Right lobe of liver (tissue), 6 donors: ENCODE results near the gene HRH2. TPM values are rescaled to one million over a fixed set of nuclear protein-coding genes. Genes with fewer than 3 reads are reported as not detected.
"Not testable (repeated sequence)": the region's sequence is repeated elsewhere in the genome, so short reads cannot be mapped to it uniquely, and the experiment has no call there.

Experiments
- ATAC-seq, 4 donors: fragments of 200-7000 bp; cut with Tn5 transposase; one replicate each; pipeline ENCODE4 v1.9.1; 2020; ENCODE audit warnings: mild to moderate bottlenecking in 4 of 4, moderate library complexity in 4 of 4
- DNase-seq, 3 donors: peaks; one replicate each; pipeline ENCODE4 v3.0.0-alpha.2; 2020
- H3K27ac ChIP-seq, 3 donors: fragments of 200-600 bp; one replicate each; pipeline ENCODE4 v1.8.0; 2022
- H3K27me3 ChIP-seq, 2 donors: fragments of 200-600 bp; one replicate each; pipeline ENCODE4 v1.8.0; 2022
- H3K36me3 ChIP-seq, 4 donors: fragments of 200-600 bp; sonication (generic) in 1 of 4; one replicate each; pipeline versions ENCODE4 v1.5.1 to v1.8.0; 2017 to 2022; ENCODE audit warnings: control low read depth in 1 of 4
- H3K4me1 ChIP-seq, 4 donors: fragments of 200-600 bp; sonication (generic) in 1 of 4; one replicate each; pipeline versions ENCODE4 v1.5.1 to v1.8.0; 2017 to 2022; ENCODE audit warnings: control low read depth in 1 of 4
- H3K4me3 ChIP-seq, 3 donors: fragments of 200-600 bp; one replicate each; pipeline ENCODE4 v1.8.0; 2022
- H3K9me3 ChIP-seq, 4 donors: fragments of 200-600 bp; sonication (generic) in 1 of 4; one replicate each; pipeline versions ENCODE4 v1.5.1 to v1.8.0; 2017 to 2022; ENCODE audit warnings: control low read depth in 1 of 4
- POLR2A ChIP-seq: fragments of 450-650 bp; IDR thresholded peaks from one replicate; pipeline ENCODE4 v1.6.1; 2017; ENCODE audit warnings: antibody characterized with exemption, mild to moderate bottlenecking
- WGBS: methylation state at CpG from one replicate; pipeline ENCODE4 v1.1.6; 2018; ENCODE audit warnings: low coverage, low lambda C conversion rate; ENCODE audit not compliant: insufficient coverage; ENCODE audit errors: missing lambda C conversion rate; 5-methylcytosine and 5-hydroxymethylcytosine counted together
- intact Hi-C, 2 donors: fragments of 100-400 bp; cut with DNase I; formaldehyde crosslinking; loops; one replicate each; pipeline versions ENCODE4 v1.11.2 to v1.14.1; 2022
- total RNA-seq, 6 experiments: library from RNA; depleted of rRNA in 2 of 6; stranded (reverse); fragments of >200 nt in 2 of 6; fragmentation: NEBNext Ultra II Directional in 3 of 6; extraction: Animal tissue kit (Norgen Biotek cat#: 25700) in 3 of 6; gene quantifications; one replicate each; pipeline versions ENCODE4 v1.1.0 to v1.2.4, GENCODE V29; 2016 to 2023
- TF ChIP-seq, protein P1 (sequence below), 4 donors: fragments of 200-600 bp in 3 of 4; fragments of 450-650 bp in 1 of 4; IDR thresholded peaks; one replicate each; pipeline versions ENCODE4 v1.5.1 to v1.8.0; 2016 to 2022; ENCODE audit warnings: antibody characterized with exemption in 4 of 4, mild to moderate bottlenecking in 2 of 4
- donor health status: DM: no; HTN: yes; CAD: no.
- donor health status: DM: no; HTN: no; CAD: no.
- donor health status: DM: no; HTN: no; CAD: no.
- donor health status: DM: no; HTN: yes; CAD: no.
- donor health status: DM: no; HTN: yes; CAD: no.

Gene HRH2
- total RNA-seq, 6 experiments from 2014 or later, result 0.29 to 2.5 (median 0.87) TPM

DNA sequence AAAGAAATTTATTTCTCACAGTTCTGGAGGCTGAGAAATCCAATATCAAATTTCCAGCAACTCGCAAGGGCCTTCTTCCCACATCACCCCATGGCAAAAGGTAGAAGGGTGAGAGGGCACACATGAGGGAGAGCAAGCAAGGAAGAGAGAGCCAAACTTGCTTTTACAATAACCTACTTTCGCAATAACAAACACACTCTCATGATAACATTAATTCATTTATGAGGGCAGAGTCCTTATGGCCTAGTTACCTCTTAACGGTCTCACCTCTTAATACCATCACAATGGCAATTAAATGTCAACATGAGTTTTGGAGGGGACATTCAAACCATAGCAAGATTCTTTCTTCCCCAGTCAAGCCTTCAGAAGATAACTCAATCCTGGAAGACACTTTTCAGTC is 11.6 kb upstream of the HRH2 start:
- 51% methylated on average over 3 of the region's 3 CpGs for WGBS
- no peak for DNase-seq
- intact Hi-C loops, result no loop called here
- Histone ChIP-seq H3K27ac (no peak overlapping the region), H3K27me3 (no peaks in the 10 kb centered on the region), H3K9me3 (no peaks in the 10 kb centered on the region), H3K4me1 (no peaks in the 10 kb centered on the region), H3K4me3 (no peak overlapping the region), H3K36me3 (no peaks in the 10 kb centered on the region)
- no peak for ATAC-seq
- TF ChIP-seq, protein P1, sequence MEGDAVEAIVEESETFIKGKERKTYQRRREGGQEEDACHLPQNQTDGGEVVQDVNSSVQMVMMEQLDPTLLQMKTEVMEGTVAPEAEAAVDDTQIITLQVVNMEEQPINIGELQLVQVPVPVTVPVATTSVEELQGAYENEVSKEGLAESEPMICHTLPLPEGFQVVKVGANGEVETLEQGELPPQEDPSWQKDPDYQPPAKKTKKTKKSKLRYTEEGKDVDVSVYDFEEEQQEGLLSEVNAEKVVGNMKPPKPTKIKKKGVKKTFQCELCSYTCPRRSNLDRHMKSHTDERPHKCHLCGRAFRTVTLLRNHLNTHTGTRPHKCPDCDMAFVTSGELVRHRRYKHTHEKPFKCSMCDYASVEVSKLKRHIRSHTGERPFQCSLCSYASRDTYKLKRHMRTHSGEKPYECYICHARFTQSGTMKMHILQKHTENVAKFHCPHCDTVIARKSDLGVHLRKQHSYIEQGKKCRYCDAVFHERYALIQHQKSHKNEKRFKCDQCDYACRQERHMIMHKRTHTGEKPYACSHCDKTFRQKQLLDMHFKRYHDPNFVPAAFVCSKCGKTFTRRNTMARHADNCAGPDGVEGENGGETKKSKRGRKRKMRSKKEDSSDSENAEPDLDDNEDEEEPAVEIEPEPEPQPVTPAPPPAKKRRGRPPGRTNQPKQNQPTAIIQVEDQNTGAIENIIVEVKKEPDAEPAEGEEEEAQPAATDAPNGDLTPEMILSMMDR (IDR thresholded peaks at IDR 0.05), result no peak
- no peak for TF ChIP-seq POLR2A

DNA sequence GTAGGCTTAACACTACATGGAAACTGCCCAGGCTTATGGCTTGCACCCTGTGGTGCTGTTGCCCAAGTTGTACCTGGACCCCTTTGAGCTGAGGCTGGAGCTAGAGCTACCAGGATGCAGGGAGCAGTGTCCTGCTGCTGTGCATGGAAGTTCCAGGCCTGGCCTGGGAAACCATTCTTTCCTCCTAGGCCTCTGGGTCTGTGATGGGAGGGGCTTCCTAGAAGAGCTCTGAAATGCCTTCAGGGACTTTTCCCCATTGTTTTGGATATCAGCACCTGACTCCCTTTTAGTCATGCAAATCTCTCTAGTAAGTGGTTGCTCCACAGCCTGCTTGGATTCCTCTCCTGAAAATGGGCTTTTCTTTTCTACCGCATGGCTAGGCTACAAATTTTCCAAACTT is 7.9 kb upstream of the HRH2 start:
- H3K4me1 ChIP-seq, result no peaks in the 10 kb centered on the region
- H3K36me3 ChIP-seq, result no peaks in the 10 kb centered on the region
- no peak for ATAC-seq
- no peak overlapping the region for H3K4me3 ChIP-seq
- WGBS, result 100% methylated on average over 1 of the region's 1 CpG
- intact Hi-C loops, result no loop called here
- no peaks in the 10 kb centered on the region for H3K27me3 ChIP-seq
- H3K9me3 ChIP-seq, result no peaks in the 10 kb centered on the region
- no peak for TF ChIP-seq POLR2A
- TF ChIP-seq, protein P1 (IDR thresholded peaks at IDR 0.05), result no peak
- no peak for DNase-seq
- no peak overlapping the region for H3K27ac ChIP-seq

- intact Hi-C loops, H3K27me3 ChIP-seq, H3K4me3 ChIP-seq, ATAC-seq, H3K9me3 ChIP-seq, H3K4me1 ChIP-seq, DNase-seq, H3K36me3 ChIP-seq, H3K27ac ChIP-seq: not testable (repeated sequence)
Observed at GRCh38 chr5:175650430-175651205, 7.3 kb upstream of the HRH2 start.

- ATAC-seq (peak in 1 of 4 donors; percentile 33), DNase-seq (no peak)
- Histone ChIP-seq H3K27me3 (no peaks in the 10 kb centered on the region), H3K27ac (no peak overlapping the region), H3K36me3 (no peaks in the 10 kb centered on the region), H3K4me3 (no peak overlapping the region), H3K4me1 (peaks cover 0 to 1% (median 0%) of the 10 kb centered on the region in 4 donors), H3K9me3 (no peaks in the 10 kb centered on the region)
- WGBS, result 42% methylated on average over 8 of the region's 11 CpGs
- TF ChIP-seq, protein P1 (IDR thresholded peaks at IDR 0.05), result no peak
- no peak for TF ChIP-seq POLR2A
- intact Hi-C loops, result no loop called here
Observed at GRCh38 chr5:175652741-175653663, 4.9 kb upstream of the HRH2 start.

- Histone ChIP-seq H3K36me3 (no peaks in the 10 kb centered on the region), H3K4me1 (peaks cover 0 to 4% (median 0%) of the 10 kb centered on the region in 4 donors), H3K4me3 (no peak overlapping the region), H3K27me3 (no peaks in the 10 kb centered on the region), H3K27ac (no peak overlapping the region), H3K9me3 (no peaks in the 10 kb centered on the region)
- DNase-seq (no peak), ATAC-seq (no peak)
- TF ChIP-seq, protein P1 (IDR thresholded peaks at IDR 0.05), result no peak
- TF ChIP-seq POLR2A, result no peak
- intact Hi-C loops, result no loop called here
- 66% methylated on average over 4 of the region's 4 CpGs for WGBS
Observed at GRCh38 chr5:175653763-175654162, 4.1 kb upstream of the HRH2 start.
